ENCODE measurements around the gene MIER2. TPM values are rescaled to one million over a fixed set of nuclear protein-coding genes. Genes with fewer than 3 reads are reported as not detected.

Gene MIER2
- total RNA-seq, 2 experiments from 2014 or later, result 17.2 to 18.6 TPM

DNA sequence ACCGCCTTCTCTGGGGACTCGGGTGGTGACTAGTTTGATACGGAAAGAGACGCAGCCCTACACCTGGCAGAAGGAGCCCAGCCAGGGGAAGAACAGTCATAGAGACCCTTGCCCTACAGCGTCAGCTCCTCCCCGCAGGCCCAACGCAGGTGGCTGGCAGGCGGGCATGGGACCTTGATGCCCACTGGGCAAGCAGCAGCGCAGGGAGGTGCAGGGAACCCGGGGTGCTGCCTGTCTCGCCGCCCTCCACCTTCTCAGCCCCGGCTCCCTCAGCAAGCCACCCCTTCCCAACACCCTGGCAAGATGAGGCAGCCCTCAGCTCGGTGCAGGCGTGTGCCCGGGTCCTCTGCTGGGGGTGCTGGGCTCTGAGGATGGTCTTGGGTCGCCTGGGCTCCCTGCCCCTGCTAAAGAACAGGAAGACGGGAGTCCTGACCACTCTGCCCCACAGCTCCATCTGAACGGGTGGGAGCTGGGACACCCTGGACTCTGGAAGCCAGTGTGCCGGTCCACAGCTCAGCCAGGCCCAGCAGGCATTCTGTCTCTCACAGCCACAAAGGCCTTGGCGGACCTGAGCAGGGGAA, 9.0 kb downstream of the MIER2 start:
- H3K9me3 Mint-ChIP-seq, result peaks cover 4% of the 10 kb centered on the region
- H3K27me3 Mint-ChIP-seq, result no peaks in the 10 kb centered on the region
- H3K36me3 Mint-ChIP-seq, result peaks cover 41% of the 10 kb centered on the region
- peaks cover 23% of the 10 kb centered on the region for H3K4me1 Mint-ChIP-seq
- DNase-seq, result no peak
- H3K4me3 Mint-ChIP-seq, result no peak overlapping the region
- H3K27ac Mint-ChIP-seq, result no peak overlapping the region

- DNase-seq, result no peak
- Mint-ChIP-seq H3K9me3 (peaks cover 5% of the 10 kb centered on the region), H3K27me3 (no peaks in the 10 kb centered on the region), H3K4me3 (no peak overlapping the region), H3K4me1 (peaks cover 20% of the 10 kb centered on the region), H3K27ac (no peak overlapping the region), H3K36me3 (peaks cover 42% of the 10 kb centered on the region)
Observed at GRCh38 chr19:335072-335471, 9.5 kb downstream of the MIER2 start.

- Mint-ChIP-seq H3K4me1 (peaks cover 14% of the 10 kb centered on the region), H3K27ac (no peak overlapping the region), H3K36me3 (peaks cover 43% of the 10 kb centered on the region), H3K9me3 (peaks cover 5% of the 10 kb centered on the region), H3K27me3 (no peaks in the 10 kb centered on the region), H3K4me3 (no peak overlapping the region)
- no peak for DNase-seq
Observed at GRCh38 chr19:334296-335071, 10.1 kb downstream of the MIER2 start.

DNA sequence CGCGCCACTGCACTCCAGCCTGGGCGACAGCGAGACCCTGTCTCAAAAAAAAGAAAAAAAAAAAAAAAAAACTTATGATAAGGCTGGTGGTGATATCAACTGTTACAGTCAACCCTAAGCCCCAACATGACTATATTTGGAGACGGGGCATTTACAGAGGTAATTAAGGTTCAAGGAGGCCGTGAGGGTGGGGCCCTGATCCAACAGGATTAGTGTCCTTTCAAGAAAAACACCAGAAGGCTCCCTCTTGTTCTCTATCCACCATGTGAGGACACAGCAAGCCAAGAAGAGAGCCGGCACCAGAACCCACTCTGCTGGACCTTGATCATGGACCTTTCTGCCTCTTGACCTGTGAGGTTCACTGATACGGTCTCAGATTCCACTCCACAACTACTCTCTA, 14.1 kb downstream of the MIER2 start:
- Mint-ChIP-seq H3K4me3 (no peak overlapping the region), H3K27me3 (no peaks in the 10 kb centered on the region), H3K9me3 (peaks cover 16% of the 10 kb centered on the region), H3K36me3 (peaks cover 45% of the 10 kb centered on the region), H3K27ac (no peak overlapping the region), H3K4me1 (no peaks in the 10 kb centered on the region)
- DNase-seq, result no peak

- no peak for DNase-seq
- no peaks in the 10 kb centered on the region for H3K4me1 Mint-ChIP-seq
- no peaks in the 10 kb centered on the region for H3K27me3 Mint-ChIP-seq
- H3K4me3 Mint-ChIP-seq, result no peak overlapping the region
- H3K27ac Mint-ChIP-seq, result no peak overlapping the region
- H3K9me3 Mint-ChIP-seq, result peaks cover 16% of the 10 kb centered on the region
- peaks cover 44% of the 10 kb centered on the region for H3K36me3 Mint-ChIP-seq
Observed at GRCh38 chr19:329876-330275, 14.7 kb downstream of the MIER2 start.

- H3K27me3 Mint-ChIP-seq, result no peaks in the 10 kb centered on the region
- H3K4me1 Mint-ChIP-seq, result no peaks in the 10 kb centered on the region
- H3K27ac Mint-ChIP-seq, result no peak overlapping the region
- H3K36me3 Mint-ChIP-seq, result peaks cover 40% of the 10 kb centered on the region
- peaks cover 16% of the 10 kb centered on the region for H3K9me3 Mint-ChIP-seq
- H3K4me3 Mint-ChIP-seq, result no peak overlapping the region
- DNase-seq, result no peak
Observed at GRCh38 chr19:328025-328505, 16.5 kb downstream of the MIER2 start.

GRCh38 chr19:327291-328024, 17.1 kb downstream of the MIER2 start:
- no peaks in the 10 kb centered on the region for H3K27me3 Mint-ChIP-seq
- H3K4me1 Mint-ChIP-seq, result no peaks in the 10 kb centered on the region
- no peak overlapping the region for H3K4me3 Mint-ChIP-seq
- H3K27ac Mint-ChIP-seq, result no peak overlapping the region
- peaks cover 16% of the 10 kb centered on the region for H3K9me3 Mint-ChIP-seq
- no peak for DNase-seq
- peaks cover 40% of the 10 kb centered on the region for H3K36me3 Mint-ChIP-seq

GRCh38 chr19:326871-327270, 17.7 kb downstream of the MIER2 start:
- Mint-ChIP-seq H3K27me3 (no peaks in the 10 kb centered on the region), H3K4me1 (no peaks in the 10 kb centered on the region), H3K27ac (no peak overlapping the region), H3K9me3 (peaks cover 16% of the 10 kb centered on the region), H3K36me3 (peaks cover 40% of the 10 kb centered on the region), H3K4me3 (no peak overlapping the region)
- DNase-seq, result no peak

GRCh38 chr19:325937-326565, 18.5 kb downstream of the MIER2 start:
- Mint-ChIP-seq H3K27ac (no peak overlapping the region), H3K4me1 (no peaks in the 10 kb centered on the region), H3K36me3 (peaks cover 36% of the 10 kb centered on the region), H3K4me3 (no peak overlapping the region), H3K9me3 (peaks cover 16% of the 10 kb centered on the region), H3K27me3 (no peaks in the 10 kb centered on the region)
- DNase-seq, result no peak

DNA sequence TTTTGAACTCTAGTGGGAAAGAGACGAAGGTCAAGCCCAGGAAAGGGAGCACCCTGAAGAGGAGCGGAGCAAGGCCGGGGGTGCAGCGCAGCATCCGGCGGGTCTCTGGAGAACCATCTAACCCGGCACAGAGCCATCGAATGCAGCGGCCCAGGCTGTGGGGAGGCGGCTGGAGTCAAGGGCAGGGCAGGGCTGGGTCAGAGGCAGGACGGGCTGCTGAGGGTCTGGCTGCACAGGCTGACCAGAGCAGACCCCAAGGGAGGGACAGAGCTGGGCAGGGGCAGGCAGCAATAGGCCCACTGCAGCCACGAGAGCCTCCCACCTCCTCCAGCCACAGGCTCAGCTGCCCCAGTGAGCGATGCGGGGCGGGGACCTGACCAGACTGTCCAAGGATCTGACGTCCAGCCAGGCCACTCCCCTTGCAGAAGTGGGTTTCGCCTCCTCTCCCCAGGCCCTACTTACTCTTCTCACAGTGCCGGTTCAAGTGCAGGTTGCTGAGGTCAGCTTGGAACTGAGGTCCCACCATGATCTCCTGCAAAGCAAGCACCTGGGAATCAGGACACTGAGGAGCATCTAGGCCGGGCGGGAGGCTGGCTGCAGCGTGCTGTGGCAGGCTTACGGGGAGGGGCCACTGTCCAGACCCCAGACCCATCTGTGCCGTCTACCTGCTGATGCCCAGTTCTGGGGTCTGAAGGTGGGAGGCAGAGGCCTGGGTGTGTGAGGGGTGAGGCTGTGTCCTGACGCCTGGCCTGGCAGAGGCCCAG, 19.2 kb downstream of the MIER2 start:
- Mint-ChIP-seq H3K4me3 (no peak overlapping the region), H3K27me3 (no peaks in the 10 kb centered on the region), H3K4me1 (no peaks in the 10 kb centered on the region), H3K27ac (no peak overlapping the region), H3K36me3 (peaks cover 35% of the 10 kb centered on the region), H3K9me3 (peaks cover 11% of the 10 kb centered on the region)
- DNase-seq, result no peak

DNA sequence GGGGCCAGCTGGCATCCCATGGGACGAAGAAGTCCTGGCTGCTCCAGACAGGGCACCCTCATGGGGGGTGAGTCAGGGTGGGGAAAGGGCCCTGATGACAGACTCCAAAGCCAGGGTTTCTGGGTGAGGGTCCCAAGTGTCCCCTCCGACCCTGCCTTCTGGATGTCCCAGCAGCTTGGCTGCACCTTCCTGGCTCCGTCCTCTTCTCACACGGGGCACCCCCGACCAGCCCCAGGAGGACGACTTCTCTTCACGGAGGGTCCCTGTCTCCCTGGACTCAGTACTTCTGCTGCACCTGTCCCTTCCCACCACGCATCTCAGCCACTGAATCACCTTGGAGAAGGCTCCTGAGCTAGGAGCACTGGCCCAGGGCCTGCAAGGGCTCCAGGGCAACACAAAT, 19.9 kb downstream of the MIER2 start:
- H3K9me3 Mint-ChIP-seq, result peaks cover 11% of the 10 kb centered on the region
- no peak for DNase-seq
- peaks cover 32% of the 10 kb centered on the region for H3K36me3 Mint-ChIP-seq
- no peak overlapping the region for H3K27ac Mint-ChIP-seq
- H3K27me3 Mint-ChIP-seq, result no peaks in the 10 kb centered on the region
- H3K4me3 Mint-ChIP-seq, result no peak overlapping the region
- H3K4me1 Mint-ChIP-seq, result no peaks in the 10 kb centered on the region

GRCh38 chr19:322616-323015, 22.0 kb downstream of the MIER2 start:
- Mint-ChIP-seq H3K36me3 (peaks cover 24% of the 10 kb centered on the region), H3K27me3 (no peaks in the 10 kb centered on the region), H3K4me3 (no peak overlapping the region), H3K27ac (no peak overlapping the region), H3K9me3 (peaks cover 2% of the 10 kb centered on the region), H3K4me1 (no peaks in the 10 kb centered on the region)
- no peak for DNase-seq

DNA sequence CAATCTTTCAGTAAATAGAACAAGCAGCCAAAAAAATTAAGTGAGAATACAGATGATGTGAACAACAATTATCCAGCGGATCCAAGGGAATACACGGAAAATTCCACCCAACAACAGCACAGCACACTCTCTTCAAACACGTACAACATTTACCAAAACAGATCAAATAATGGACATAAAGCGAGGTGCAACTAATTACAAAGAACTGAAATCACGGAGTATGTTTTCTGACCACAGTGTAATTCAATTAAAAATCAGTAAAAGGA, 26.2 kb downstream of the MIER2 start:
- H3K27me3 Mint-ChIP-seq, result no peaks in the 10 kb centered on the region
- peaks cover 39% of the 10 kb centered on the region for H3K36me3 Mint-ChIP-seq
- peaks cover 4% of the 10 kb centered on the region for H3K9me3 Mint-ChIP-seq
- H3K4me3 Mint-ChIP-seq, result no peak overlapping the region
- no peaks in the 10 kb centered on the region for H3K4me1 Mint-ChIP-seq
- DNase-seq, result no peak
- H3K27ac Mint-ChIP-seq, result no peak overlapping the region

DNA sequence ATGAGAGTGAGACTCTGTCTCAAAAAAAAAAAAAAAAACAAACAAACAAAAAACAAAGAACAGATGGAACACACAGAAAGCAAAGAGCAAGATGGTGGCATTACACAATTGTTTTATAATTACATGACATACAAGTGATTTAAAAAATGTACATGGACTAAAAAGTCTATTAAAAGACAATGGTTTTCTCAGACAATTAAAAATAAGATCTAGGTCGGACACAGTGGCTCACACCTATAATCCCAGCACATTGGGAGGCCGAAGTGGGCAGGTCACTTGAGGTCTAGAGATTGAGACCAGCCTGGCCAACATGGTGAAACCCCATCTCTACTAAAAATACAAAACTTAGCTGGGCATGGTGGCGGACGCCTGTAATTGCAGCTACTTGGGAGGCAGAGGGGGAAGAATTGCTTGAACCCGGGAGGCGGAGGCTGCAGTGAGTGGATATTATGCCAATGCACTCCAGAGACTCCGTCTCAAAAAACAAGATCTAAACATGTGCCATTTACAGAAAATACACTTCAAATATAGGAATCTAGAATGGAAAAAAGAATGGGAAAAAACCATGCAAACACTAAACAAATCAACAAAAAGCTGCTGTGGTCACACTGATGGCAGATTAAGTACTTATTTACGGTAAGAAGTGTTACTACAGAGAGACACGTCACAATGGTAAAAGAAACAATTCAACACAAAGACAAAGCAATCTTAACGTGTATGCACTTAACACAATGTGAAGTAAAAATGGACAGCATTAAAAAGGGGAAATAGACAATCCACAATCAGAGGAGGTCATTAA, 26.7 kb downstream of the MIER2 start:
- Mint-ChIP-seq H3K4me3 (no peak overlapping the region), H3K4me1 (no peaks in the 10 kb centered on the region), H3K27me3 (no peaks in the 10 kb centered on the region), H3K36me3 (peaks cover 39% of the 10 kb centered on the region), H3K27ac (no peak overlapping the region), H3K9me3 (peaks cover 4% of the 10 kb centered on the region)
- DNase-seq, result no peak
